ENCODE data around the gene METTL13.
A peak's percentile ranks its signal among the peaks of the same experiment; 100 is the strongest.

The METTL13 gene

DNA sequence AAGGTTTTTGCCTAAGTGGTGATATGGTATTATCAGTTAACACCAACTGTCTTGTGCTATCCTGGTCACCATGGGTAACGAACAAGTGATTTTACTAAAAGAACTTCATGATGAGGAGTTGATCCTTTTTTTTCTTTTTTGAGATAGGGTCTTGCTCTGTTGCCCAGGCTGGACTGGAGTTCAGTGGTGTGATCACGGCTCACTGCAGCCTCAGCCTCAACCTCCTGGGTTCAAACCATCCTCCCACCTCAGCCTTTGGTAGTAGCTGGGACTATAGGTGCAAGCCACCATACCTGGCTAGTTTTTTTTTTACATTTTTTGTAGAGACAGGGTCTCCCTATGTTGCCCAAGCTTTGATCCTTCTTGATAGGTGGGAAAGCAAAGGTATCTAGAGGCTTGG, 5.1 kb downstream of the METTL13 start:
- TF ChIP-seq, protein P1, sequence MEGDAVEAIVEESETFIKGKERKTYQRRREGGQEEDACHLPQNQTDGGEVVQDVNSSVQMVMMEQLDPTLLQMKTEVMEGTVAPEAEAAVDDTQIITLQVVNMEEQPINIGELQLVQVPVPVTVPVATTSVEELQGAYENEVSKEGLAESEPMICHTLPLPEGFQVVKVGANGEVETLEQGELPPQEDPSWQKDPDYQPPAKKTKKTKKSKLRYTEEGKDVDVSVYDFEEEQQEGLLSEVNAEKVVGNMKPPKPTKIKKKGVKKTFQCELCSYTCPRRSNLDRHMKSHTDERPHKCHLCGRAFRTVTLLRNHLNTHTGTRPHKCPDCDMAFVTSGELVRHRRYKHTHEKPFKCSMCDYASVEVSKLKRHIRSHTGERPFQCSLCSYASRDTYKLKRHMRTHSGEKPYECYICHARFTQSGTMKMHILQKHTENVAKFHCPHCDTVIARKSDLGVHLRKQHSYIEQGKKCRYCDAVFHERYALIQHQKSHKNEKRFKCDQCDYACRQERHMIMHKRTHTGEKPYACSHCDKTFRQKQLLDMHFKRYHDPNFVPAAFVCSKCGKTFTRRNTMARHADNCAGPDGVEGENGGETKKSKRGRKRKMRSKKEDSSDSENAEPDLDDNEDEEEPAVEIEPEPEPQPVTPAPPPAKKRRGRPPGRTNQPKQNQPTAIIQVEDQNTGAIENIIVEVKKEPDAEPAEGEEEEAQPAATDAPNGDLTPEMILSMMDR (IDR thresholded peaks at IDR 0.05; ENCODE audit: poor library complexity, severe bottlenecking), result no peak
- Histone ChIP-seq H3K27me3 (ENCODE audit: insufficient read depth, poor library complexity, severe bottlenecking) (no peaks in the 10 kb centered on the region), H3K4me1 (ENCODE audit: insufficient read depth, poor library complexity, severe bottlenecking) (no peaks in the 10 kb centered on the region), H3K27ac (ENCODE audit: poor library complexity, severe bottlenecking) (no peak overlapping the region), H3K4me3 (ENCODE audit: severe bottlenecking) (no peak overlapping the region), H3K36me3 (ENCODE audit: low read depth) (peaks cover 83% of the 10 kb centered on the region), H3K9me3 (ENCODE audit: severe bottlenecking) (no peaks in the 10 kb centered on the region)
- ATAC-seq (ENCODE audit: low read depth) (no peak), DNase-seq (ENCODE audit: low spot score) (no peak)

DNA sequence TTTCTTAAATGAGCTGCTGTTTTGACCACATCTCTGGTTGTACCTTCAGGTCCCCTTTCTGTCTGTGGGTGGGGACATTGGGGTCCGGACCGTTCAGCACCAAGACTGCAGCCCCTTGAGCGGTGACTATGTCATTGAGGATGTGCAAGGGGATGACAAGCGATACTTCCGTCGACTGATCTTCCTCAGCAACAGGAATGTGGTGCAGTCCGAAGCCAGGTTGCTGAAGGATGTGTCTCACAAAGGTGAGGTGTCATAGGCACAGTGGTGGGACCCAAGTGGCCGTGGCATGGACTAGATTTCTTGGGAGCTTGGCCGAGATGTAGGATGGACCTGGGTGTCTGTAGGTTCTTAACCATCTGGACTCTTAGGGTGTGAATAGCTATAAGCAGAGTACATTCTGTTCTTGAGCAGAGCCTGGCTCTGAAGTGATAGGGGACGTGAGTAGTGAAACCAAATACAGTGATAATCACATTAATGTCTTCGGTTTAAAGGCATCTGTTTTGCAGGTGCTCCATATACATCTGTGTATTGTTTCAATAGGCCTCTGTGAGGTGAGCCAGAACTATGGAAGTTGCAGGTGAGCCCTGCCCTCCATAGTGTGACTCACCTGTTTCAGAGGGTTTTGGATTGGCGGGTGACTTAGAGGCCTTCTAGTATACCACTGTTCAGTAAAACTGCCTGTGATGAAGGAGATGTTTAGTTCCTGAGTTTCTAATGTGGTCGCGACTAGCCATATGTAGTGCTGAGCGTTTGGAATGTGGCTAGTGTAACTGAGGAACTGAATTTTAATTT, 6.4 kb downstream of the METTL13 start:
- TF ChIP-seq, protein P1 (IDR thresholded peaks at IDR 0.05; ENCODE audit: poor library complexity, severe bottlenecking), result no peak
- H3K4me3 ChIP-seq (ENCODE audit: severe bottlenecking), result no peak overlapping the region
- H3K27ac ChIP-seq (ENCODE audit: poor library complexity, severe bottlenecking), result no peak overlapping the region
- no peaks in the 10 kb centered on the region for H3K27me3 ChIP-seq (ENCODE audit: insufficient read depth, poor library complexity, severe bottlenecking)
- no peak for DNase-seq (ENCODE audit: low spot score)
- peaks cover 95% of the 10 kb centered on the region for H3K36me3 ChIP-seq (ENCODE audit: low read depth)
- H3K4me1 ChIP-seq (ENCODE audit: insufficient read depth, poor library complexity, severe bottlenecking), result no peaks in the 10 kb centered on the region
- H3K9me3 ChIP-seq (ENCODE audit: severe bottlenecking), result no peaks in the 10 kb centered on the region
- peak; percentile 64; the same call in 2 of the 3 replicates for ATAC-seq (ENCODE audit: low read depth)

GRCh38 chr1:171788696-171789095, 7.2 kb downstream of the METTL13 start:
- Histone ChIP-seq H3K27ac (ENCODE audit: poor library complexity, severe bottlenecking) (no peak overlapping the region), H3K27me3 (ENCODE audit: insufficient read depth, poor library complexity, severe bottlenecking) (no peaks in the 10 kb centered on the region), H3K4me3 (ENCODE audit: severe bottlenecking) (no peak overlapping the region), H3K36me3 (ENCODE audit: low read depth) (peaks cover 98% of the 10 kb centered on the region), H3K4me1 (ENCODE audit: insufficient read depth, poor library complexity, severe bottlenecking) (peaks cover 1% of the 10 kb centered on the region), H3K9me3 (ENCODE audit: severe bottlenecking) (no peaks in the 10 kb centered on the region)
- ATAC-seq (ENCODE audit: low read depth), result peak; percentile 54
- TF ChIP-seq, protein P1 (IDR thresholded peaks at IDR 0.05; ENCODE audit: poor library complexity, severe bottlenecking), result no peak
- DNase-seq (ENCODE audit: low spot score), result no peak

DNA sequence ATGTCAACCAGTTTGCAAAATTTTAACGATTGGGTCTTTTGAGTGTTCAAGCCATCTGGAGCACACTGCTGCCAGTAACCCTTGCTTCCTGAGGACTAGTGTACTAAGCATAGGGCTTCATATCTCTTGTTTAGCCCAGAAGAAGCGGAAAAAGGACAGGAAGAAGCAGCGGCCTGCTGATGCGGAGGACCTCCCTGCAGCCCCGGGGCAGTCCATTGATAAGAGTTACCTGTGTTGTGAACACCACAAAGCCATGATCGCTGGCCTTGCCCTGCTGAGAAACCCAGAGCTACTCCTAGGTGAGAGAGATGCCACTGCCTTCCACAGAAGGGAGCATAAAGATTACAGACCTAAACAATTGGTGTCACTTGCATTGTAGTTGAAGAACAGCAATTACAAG, 8.9 kb downstream of the METTL13 start:
- Histone ChIP-seq H3K27me3 (ENCODE audit: insufficient read depth, poor library complexity, severe bottlenecking) (no peaks in the 10 kb centered on the region), H3K4me3 (ENCODE audit: severe bottlenecking) (no peak overlapping the region), H3K36me3 (ENCODE audit: low read depth) (peaks cover 95% of the 10 kb centered on the region), H3K27ac (ENCODE audit: poor library complexity, severe bottlenecking) (no peak overlapping the region), H3K4me1 (ENCODE audit: insufficient read depth, poor library complexity, severe bottlenecking) (peaks cover 9% of the 10 kb centered on the region), H3K9me3 (ENCODE audit: severe bottlenecking) (no peaks in the 10 kb centered on the region)
- TF ChIP-seq, protein P1 (IDR thresholded peaks at IDR 0.05; ENCODE audit: poor library complexity, severe bottlenecking), result no peak
- ATAC-seq (ENCODE audit: low read depth) (no peak), DNase-seq (ENCODE audit: low spot score) (no peak)

Measured in RWPE2 (cell line).